ENCODE data around the gene TBC1D14. TPM values are rescaled to one million over a fixed set of nuclear protein-coding genes. Genes with fewer than 3 reads are reported as not detected.

Gene TBC1D14
- total and polyA plus RNA-seq, 2 of the 8 experiments (the other 6 are each of a cell fraction or from before 2014, with no cell fraction given): 45.6 to 48.2 TPM

- H4K20me1 ChIP-seq (replicated peaks in 1 of 2; ENCODE audit: control insufficient read depth in 1 of 2, insufficient read depth in 2 of 2, low read length in 2 of 2): peaks cover 7 to 16% of the 10 kb centered on the region in 2 experiments
- no peak overlapping the region for H3K4me2 ChIP-seq (ENCODE audit: insufficient read depth in 1 of 2, low read depth in 2 of 2, low read length in 2 of 2)
- peaks cover 0 to 2% (median 0%) of the 10 kb centered on the region in 4 experiments; a peak in 3 of 7 replicates for H3K4me1 ChIP-seq (replicated peaks in 1 of 4; ENCODE audit: control insufficient read depth in 3 of 4, insufficient read depth in 4 of 4, low read length in 3 of 4)
- H3K56ac ChIP-seq (replicated peaks; ENCODE audit: insufficient read length, low read depth, low read length): no peak overlapping the region
- POLR2A ChIA-PET (ENCODE audit: partially characterized antibody): interaction anchor here (0.9 to 1.6 kb wide), 3 partner anchors 15 to 20 kb away, joined by 3 to 6 read pairs (median 3); partner anchors contain the start of gene GRPEL1
- no peak overlapping the region for H2BK12ac ChIP-seq (ENCODE audit: low read depth, low read length)
- H2BK120ac ChIP-seq (replicated peaks; ENCODE audit: low read depth, low read length): no peak overlapping the region
- no peak overlapping the region for H2BK15ac ChIP-seq (ENCODE audit: low read length)
- no peak for DNase-seq (ENCODE audit: low read depth in 1 of 2, low spot score in 2 of 2)
- H4K8ac ChIP-seq (ENCODE audit: extremely low read depth, insufficient read depth, low read length): peak overlapping the region; percentile 29; the same call in 1 of the 2 replicates
- H3K9me3 ChIP-seq (ENCODE audit: insufficient read depth in 2 of 2, low read depth in 1 of 2, low read length in 1 of 2): no peaks in the 10 kb centered on the region
- H2AK5ac ChIP-seq (ENCODE audit: low read depth, low read length): no peak overlapping the region
- no peak overlapping the region for H3K23ac ChIP-seq (ENCODE audit: insufficient read length)
- H3K14ac ChIP-seq (ENCODE audit: insufficient read length): no peak overlapping the region
- no peak overlapping the region for H4K91ac ChIP-seq (replicated peaks; ENCODE audit: insufficient read length, low read length)
- no peak overlapping the region for H2BK20ac ChIP-seq (ENCODE audit: low read length)
- no peak overlapping the region for H3K4me3 ChIP-seq (ENCODE audit: extremely low read depth in 1 of 4, insufficient read depth in 2 of 4, low read depth in 3 of 4, low read length in 4 of 4)
- H3K9ac ChIP-seq (replicated peaks in 1 of 4; ENCODE audit: extremely low read depth in 1 of 4, low read depth in 3 of 4, low read length in 3 of 4): no peak overlapping the region
- no peak overlapping the region for H4K5ac ChIP-seq (ENCODE audit: insufficient read length, low read depth, low read length)
- peaks cover 16% of the 10 kb centered on the region for H3K79me1 ChIP-seq (ENCODE audit: low read depth, low read length)
- TF ChIP-seq EZH2 (IDR thresholded peaks at IDR 0.05; ENCODE audit: low read depth, low read length, severe bottlenecking): no peak
- no peak for TF ChIP-seq SAP30 (IDR thresholded peaks at IDR 0.05; ENCODE audit: insufficient read depth, insufficient replicate concordance, low read length)
- no peak for TF ChIP-seq HDAC6 (IDR thresholded peaks at IDR 0.05; ENCODE audit: low read depth, low read length)
- TF ChIP-seq RXRA (IDR thresholded peaks at IDR 0.05; ENCODE audit: insufficient read depth, low read depth, low read length): no peak
- no peak for TF ChIP-seq CREB1 (IDR thresholded peaks at IDR 0.05)
- TF ChIP-seq ZNF274 (IDR thresholded peaks at IDR 0.05; ENCODE audit: borderline replicate concordance, extremely low read depth, low read length): no peak
- TF ChIP-seq JUND (IDR thresholded peaks at IDR 0.05; ENCODE audit: low read length): no peak
- TF ChIP-seq ASH2L (IDR thresholded peaks at IDR 0.05; ENCODE audit: low read length): no peak
- no peak for TF ChIP-seq POLR2AphosphoS5 (IDR thresholded peaks at IDR 0.05; ENCODE audit: low read depth, low read length)
- TF ChIP-seq SP1 (IDR thresholded peaks at IDR 0.05; ENCODE audit: low read depth, low read length): no peak
- TF ChIP-seq BRCA1 (IDR thresholded peaks at IDR 0.05; ENCODE audit: low read depth, low read length): no peak
- no peak for TF ChIP-seq CEBPB (IDR thresholded peaks at IDR 0.05; ENCODE audit: low read depth, low read length)
- TF ChIP-seq EP300 (IDR thresholded peaks at IDR 0.05; ENCODE audit: borderline replicate concordance in 1 of 2, low read depth in 2 of 2, low read length in 2 of 2): no peak
- H2AFZ ChIP-seq (ENCODE audit: low read length): no peak overlapping the region
- H3K23me2 ChIP-seq (ENCODE audit: low read depth, low read length): no peaks in the 10 kb centered on the region
- no peaks in the 10 kb centered on the region for H3K36me3 ChIP-seq (ENCODE audit: control insufficient read depth in 2 of 4, insufficient read depth in 4 of 4, low read length in 3 of 4)
- peaks cover 0 to 8% of the 10 kb centered on the region in 2 experiments; a peak in 1 of 4 replicates for H3K79me2 ChIP-seq (ENCODE audit: control insufficient read depth in 1 of 2, insufficient read depth in 2 of 2, low read length in 2 of 2)
- 91% methylated on average over 20 of the region's 20 CpGs; no CpG with 5 or more reads in 1 of the 2 experiments for WGBS, 2 experiments (ENCODE audit: extremely low coverage in 1 of 2, insufficient coverage in 1 of 2, insufficient read length in 1 of 2, insufficient replicate concordance in 2 of 2, low coverage in 1 of 2, low lambda C conversion rate in 2 of 2, missing lambda C conversion rate in 1 of 2)
- no peak overlapping the region for H3K27ac ChIP-seq (ENCODE audit: low read depth, low read length)
- H3K4ac ChIP-seq (replicated peaks; ENCODE audit: insufficient read length, low read depth, low read length): no peak overlapping the region
- no peak overlapping the region for H3K18ac ChIP-seq (ENCODE audit: extremely low read depth, low read length)
- no peak for FAIRE-seq
- H2BK5ac ChIP-seq (ENCODE audit: low read depth, low read length): no peak overlapping the region
- no peaks in the 10 kb centered on the region for H3K27me3 ChIP-seq (replicated peaks in 1 of 4; ENCODE audit: control insufficient read depth in 3 of 4, extremely low read depth in 1 of 4, insufficient read depth in 3 of 4, low read length in 3 of 4)
- CTCF ChIA-PET (ENCODE audit: partially characterized antibody): interaction anchor here (0.6 to 1.6 kb wide), 8 partner anchors 8 to 137 kb away, joined by 3 to 5 read pairs (median 3); partner anchors contain the start of gene TADA2B
Measured at GRCh38 chr4:7052923-7053715, 143.5 kb downstream of the TBC1D14 start.
